NCI-H2029 treated with DMSO at 0.1 percent for 48 hours (cell line): ENCODE measurements around the gene IMMP2L.
"Not testable (repeated sequence)": the region's sequence is repeated elsewhere in the genome, so short reads cannot be mapped to it uniquely, and the experiment has no call there.

Experiments used
- DNase-seq: peaks from one replicate; lab custom pipeline; 2025; lab: John Stamatoyannopoulos, UW

IMMP2L gene

DNA sequence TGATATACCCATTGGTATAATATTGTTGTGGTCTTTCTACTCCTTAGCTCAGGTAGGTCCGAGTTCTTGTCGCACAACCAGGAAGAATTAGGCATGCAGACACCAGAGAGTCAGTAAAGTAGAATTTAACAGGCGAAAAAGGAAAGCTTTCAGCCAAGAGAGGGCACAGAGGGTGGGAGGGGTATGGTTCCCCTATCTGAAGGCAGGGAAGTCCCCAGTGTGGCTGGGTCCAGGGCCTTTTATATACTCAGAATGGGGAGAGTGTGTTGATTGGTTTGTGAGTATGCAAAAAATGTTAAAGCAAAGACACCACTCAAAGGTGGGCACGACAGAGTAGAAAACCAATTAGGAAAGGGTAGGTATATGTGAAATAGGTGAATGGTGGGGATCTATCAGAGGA, 53.9 kb downstream of the IMMP2L start:
- DNase-seq = no peak

DNA sequence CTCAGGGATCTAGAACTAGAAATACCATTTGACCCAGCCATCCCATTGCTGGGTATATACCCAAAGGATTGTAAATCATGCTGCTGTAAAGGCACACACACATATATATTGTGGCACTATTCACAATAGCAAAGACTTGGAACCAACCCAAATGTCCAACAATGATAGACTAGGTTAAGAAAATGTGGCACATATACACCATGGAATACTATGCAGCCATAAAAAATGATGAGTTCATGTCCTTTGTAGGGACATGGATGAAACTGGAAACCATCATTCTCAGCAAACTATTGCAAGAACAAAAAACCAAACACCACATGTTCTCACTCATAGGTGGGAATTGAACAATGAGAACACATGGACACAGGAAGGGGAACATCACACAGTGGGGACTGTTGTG, 56.9 kb downstream of the IMMP2L start:
- DNase-seq = not testable (repeated sequence)

GRCh38 chr7:111501799-111502198, 60.5 kb downstream of the IMMP2L start:
- DNase-seq = not testable (repeated sequence)

GRCh38 chr7:111499027-111499426, 63.3 kb downstream of the IMMP2L start:
- DNase-seq = no peak

GRCh38 chr7:111498391-111499007, 63.8 kb downstream of the IMMP2L start:
- no peak for DNase-seq

DNA sequence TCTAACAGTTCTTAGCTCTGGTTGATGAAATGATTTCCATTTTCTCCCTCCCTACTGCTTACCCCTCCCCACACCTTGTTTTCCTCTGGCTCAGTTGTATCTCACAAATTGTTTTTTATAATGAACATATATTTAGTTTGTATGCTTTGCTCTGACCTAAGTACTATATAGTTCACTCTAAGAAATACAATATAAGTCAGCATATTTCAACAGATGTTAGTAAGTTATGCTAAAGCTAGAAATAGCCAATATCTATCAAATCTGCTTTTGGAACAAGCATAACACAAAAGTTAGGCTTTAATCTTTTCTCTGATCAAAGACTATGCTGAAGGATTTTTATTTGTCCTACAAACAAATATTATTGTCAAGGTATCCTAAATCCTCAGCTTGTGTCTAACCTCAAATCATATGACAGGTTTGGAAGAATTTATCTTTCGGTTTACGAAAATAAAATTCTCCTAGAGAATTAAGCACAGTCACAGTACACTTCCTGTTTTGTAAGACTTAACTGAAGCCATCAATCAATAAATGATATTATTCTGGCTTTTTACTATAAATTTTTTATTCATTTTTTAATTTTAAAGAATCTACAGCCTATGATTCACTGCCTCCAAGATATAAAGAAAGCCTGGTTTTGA, 67.0 kb downstream of the IMMP2L start:
- no peak for DNase-seq

DNA sequence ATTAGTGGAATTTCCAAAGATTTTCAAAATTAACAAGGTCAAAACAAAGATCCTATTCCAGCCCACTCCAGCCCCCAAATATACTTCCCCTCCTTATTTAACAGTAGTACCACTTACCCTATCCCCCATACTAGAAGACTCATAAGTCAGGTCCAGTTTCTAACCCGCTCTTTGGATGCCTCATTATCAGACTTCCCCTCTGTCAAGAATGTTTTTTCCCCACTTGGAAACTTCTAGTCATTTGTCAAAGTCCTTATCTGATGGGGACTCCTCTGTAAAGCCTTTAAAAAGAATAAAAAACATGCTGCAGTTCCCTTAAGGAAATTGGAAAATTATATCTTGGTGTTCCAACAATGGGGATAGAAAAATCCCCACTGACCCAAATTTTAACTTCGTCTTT, 70.1 kb downstream of the IMMP2L start:
- no peak for DNase-seq

DNA sequence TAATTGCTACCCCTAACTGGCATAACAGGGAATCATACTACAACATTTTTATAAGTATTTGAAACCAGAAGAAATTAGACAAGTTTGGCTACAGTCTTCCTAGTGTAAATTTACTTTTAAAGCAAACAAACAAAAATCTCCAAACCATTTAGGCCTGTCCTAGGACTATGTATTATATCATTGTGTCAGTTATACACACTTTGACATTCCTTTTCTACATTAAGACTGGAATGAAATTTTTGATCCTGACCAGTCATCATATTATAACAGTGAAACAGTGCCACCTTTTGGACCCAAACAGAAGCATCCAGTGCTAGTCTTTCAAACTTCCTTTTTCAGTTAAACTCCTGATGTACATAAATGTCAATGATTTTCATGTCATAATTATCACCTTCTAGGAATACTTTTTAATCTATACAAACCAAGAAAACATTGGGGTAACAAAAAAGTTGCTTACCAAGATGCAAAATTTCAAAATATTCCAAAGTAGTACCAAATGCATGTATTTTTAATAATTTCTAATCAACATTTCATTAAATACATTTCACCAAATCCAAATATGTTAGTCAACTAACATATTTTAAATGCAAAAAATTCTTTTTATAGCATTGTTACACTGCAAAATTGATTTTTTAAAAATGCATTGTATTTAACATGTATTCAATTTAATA, 75.7 kb downstream of the IMMP2L start:
- peak; percentile 32 for DNase-seq

- DNase-seq = no peak
Observed at GRCh38 chr7:111485701-111486380, 76.5 kb downstream of the IMMP2L start.

- no peak for DNase-seq
Observed at GRCh38 chr7:111483078-111483477, 79.2 kb downstream of the IMMP2L start.

DNA sequence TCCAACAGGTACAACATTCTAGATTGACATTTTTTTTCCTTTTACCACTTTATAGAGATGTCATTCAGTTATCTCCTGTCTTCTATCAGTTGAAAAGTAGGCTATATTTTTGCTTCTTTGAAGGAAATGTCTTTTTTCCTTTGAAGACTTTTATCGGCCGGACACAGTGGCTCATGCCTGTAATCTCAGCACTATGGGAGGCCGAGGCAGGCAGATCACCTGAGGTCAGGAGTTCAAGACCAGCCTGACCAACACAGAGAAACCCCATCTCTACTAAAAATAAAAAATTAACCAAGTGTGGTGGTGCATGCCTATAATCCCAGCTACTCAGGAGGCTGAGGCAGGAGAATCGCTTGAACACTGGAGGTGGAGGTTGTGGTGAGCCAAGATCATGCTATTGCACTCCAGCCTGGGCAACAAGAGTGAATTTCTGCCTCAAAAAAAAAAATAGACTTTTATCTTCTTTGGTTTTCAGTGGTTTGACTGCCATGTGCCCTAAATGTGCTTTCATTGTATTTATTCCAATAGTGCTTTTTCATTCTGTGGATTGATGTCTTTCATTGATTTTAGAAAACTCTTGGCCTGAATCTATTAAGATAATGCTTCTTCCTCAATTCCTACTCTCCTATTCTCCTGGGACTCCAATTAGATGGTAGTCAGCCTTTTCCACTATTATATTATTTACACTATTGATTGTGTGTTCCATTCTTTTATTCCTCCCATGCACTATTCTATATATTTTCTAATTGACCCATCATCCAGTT, 84.6 kb downstream of the IMMP2L start:
- DNase-seq = no peak

GRCh38 chr7:111476586-111477293, 85.6 kb downstream of the IMMP2L start:
- no peak for DNase-seq

GRCh38 chr7:111475959-111476358, 86.3 kb downstream of the IMMP2L start:
- no peak for DNase-seq

- no peak for DNase-seq
Observed at GRCh38 chr7:111475419-111475748, 86.9 kb downstream of the IMMP2L start.

DNA sequence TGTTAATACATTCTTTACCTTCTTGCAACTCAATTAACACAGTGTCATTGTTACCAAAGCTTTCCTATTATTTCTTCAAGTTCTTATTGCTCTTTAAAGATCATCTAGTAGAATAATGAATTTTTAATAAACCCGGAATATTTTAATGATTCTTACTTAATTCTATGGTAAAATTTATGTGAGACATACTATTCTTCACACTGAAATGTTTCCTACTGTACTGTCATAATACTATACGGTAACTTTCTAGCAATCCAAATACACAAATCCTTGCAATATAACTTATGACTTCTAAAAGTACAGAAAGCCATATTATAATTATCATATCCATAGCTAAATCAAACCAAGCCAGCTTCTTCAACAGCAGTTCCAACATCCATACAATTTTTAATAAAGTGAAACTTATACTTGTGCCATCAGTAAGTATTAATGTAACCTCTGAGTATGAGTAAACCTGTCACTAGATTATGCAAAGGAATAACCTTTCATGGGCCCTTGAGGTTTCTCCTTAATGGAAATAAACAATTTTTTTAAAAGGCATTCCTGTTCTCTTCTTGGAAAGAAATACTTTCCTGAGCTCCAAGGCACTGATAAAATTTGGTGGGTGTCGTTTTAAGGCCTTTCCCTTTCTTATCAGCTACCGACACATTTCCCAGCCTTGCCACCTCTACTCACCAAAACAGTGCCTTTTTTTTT, 87.4 kb downstream of the IMMP2L start:
- no peak for DNase-seq

DNA sequence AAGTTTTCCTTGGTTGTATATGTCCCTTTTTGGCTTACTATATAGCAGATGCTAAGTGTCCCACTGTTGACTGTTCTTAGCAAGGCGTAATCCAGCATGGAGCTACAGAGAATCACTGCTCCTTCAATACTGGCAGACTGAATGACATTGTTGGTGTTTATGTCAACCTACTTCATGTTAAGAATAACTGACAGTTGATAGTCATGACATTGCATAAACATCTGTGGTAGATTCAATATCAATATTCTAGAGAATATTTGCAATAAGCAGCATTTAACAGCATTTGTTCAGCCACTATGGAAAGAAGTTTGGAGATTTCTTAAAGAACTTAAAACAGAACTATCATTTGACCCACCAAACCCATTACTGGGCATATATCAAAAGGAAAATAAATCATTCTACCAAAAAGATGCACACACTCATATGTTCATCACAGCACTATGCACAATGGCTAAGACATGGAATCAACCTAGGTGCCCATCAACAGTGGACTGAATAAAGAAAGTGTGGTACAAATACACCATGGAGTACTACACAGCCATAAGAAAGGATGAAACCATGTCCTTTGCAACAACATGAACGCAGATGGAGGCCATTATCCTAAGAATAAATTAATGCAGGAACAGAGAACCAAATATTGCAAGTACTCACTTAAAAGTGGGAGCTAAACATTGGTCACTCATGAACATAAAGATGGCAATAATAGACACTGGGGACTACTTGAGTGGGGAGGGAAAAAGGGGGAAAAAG, 88.7 kb downstream of the IMMP2L start:
- DNase-seq = no peak

DNA sequence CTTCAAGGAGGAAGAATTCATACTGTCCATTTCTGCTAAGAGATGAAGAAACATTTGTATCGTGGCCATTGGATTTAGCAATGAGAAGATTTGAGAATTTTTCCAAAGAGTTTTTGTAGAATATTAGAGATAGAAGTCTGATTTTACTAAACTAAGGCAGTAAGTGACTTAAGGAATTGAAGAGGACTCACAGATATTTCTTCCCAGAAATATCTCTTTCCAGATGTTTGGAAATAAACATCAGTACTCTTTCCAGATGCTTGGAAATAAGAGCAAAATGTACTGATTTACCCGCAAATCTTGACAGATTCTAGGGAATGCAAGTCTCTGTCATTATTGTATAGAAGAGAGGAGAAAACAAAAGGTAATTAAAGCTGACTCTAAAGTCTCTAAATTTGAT, 91.3 kb downstream of the IMMP2L start:
- no peak for DNase-seq

DNA sequence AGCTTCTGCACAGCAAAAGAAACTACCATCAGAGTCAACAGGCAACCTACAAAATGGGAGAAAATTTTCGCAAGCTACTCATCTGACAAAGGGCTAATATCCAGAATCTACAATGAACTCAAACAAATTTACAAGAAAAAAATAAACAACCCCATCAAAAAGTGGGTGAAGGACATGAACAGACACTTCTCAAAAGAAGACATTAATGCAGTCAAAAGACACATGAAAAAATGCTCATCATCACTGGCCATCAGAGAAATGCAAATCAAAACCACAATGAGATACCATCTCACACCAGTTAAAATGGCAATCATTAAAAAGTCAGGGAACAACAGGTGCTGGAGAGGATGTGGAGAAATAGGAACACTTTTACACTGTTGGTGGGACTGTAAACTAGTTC, 92.4 kb downstream of the IMMP2L start:
- DNase-seq = not testable (repeated sequence)

- DNase-seq = not testable (repeated sequence)
Observed at GRCh38 chr7:111465774-111466173, 96.5 kb downstream of the IMMP2L start.

- no peak for DNase-seq
Observed at GRCh38 chr7:111460695-111461094, 101.6 kb downstream of the IMMP2L start.
